HG03103 (cell line): ENCODE results near the gene ZBTB33.

Experiments
- ATAC-seq: cut with Tn5 transposase; IDR thresholded peaks from one replicate; pipeline ENCODE4 v1.9.1; 2021; ENCODE audit warnings: low read depth; ENCODE audit not compliant: unreplicated experiment

Gene ZBTB33, protein sequence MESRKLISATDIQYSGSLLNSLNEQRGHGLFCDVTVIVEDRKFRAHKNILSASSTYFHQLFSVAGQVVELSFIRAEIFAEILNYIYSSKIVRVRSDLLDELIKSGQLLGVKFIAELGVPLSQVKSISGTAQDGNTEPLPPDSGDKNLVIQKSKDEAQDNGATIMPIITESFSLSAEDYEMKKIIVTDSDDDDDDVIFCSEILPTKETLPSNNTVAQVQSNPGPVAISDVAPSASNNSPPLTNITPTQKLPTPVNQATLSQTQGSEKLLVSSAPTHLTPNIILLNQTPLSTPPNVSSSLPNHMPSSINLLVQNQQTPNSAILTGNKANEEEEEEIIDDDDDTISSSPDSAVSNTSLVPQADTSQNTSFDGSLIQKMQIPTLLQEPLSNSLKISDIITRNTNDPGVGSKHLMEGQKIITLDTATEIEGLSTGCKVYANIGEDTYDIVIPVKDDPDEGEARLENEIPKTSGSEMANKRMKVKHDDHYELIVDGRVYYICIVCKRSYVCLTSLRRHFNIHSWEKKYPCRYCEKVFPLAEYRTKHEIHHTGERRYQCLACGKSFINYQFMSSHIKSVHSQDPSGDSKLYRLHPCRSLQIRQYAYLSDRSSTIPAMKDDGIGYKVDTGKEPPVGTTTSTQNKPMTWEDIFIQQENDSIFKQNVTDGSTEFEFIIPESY

DNA sequence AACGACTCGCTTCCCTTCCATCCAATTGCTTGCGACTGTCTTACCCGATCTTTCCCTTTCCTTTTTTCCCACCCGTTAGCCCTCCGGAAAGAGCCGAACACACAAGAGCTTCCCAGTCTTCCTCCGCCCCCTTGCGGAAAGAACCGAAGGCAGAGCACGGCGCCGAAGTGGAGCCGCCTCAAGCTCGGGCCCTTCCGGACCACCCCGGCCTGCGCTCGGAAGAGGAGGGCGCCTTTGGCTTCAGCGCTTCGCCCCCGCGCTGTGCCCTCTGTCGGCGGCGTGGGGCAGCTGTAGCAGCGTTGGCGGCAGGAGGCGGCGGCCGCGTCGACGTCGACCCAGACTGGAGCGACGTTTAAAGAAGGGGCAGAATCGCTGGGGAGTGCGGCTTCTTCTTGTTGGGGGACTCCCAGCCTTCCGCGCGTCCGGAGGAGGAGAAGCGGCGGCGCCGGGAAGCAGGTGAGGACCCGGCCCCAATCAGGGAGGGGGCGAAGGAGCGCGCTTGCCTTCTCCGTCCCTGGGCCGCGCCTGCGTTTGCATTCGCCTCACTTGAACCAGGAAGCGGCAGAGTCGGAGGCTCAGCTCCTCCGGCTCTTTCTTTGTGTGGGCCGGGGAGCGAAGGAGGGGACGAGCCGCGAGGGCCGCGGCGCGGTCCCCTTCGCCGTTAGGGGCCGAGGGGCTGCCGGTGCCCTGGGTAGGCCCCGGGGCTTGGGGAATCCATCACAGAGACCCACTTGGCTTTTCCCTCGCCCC, at the start of gene ZBTB33:
ZBTB33 (plus strand) TSS at position 291 of the 750 bp plus-strand sequence. CDS start 2,604 bp downstream, outside the sequence.
- ATAC-seq, result peak; percentile 97

DNA sequence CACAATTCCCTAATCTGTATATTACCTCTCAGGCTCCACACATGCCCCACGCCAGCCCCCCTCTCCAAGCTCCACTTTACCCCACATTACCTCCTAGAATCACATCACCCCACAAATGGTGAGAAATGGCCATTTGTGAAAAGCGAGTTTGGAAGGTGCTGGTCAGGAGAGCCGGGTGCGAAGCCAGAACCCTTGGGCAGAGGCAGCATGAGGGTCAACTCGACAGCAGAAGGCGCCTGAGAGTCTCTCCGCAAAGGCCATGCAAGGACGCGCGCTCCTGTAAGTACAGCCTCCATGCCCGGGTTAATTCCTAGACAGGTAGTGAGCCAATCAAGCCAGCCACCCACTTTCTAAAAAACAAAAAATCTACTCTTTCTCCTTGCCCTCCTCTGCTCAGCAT, 49.8 kb upstream of the ZBTB33 start:
- ATAC-seq, result no peak

DNA sequence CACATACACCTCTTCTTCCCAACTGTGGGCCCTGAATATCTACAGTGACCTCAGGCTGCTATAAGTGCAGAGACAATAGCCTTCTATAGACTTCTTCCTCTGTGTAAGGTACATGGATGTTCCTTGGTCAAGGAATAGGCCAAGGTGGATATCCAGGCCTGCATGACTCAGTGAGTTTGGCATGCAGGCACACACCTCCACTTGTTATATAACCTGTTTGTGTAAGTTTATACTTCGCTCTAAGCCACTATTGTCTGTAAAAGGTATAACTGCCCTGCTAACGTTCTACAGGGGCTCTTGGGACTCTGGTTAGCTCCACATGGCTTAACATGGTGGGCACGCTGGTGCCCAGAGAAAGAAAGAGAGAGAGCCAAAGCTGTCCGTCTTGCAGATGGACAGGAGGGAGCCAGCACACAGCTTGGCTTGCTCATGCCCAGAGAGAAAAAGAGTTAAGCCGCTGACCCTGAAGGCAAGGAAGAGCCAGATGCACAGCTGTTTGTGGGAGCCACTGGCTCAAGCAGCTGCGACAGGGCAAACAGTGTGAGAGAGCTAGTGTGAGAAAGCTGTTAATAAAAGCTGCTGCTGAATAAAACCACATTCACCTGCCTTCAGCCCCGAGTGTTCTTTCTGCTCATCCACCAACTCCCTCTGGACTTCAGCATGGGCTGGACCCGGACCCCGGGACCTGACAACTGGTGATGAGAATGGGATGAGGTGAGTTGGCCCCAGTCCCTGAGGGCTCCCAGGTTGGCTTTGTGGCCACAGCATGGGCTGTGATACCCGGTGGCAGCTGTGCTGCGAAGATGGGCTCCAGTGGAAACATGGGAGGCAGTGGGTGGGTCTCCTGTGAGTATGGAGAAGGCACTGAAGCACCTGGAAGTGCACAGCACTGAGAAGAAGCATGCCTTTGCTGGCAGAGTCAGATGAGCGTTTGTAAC, 44.5 kb upstream of the ZBTB33 start:
- no peak for ATAC-seq

DNA sequence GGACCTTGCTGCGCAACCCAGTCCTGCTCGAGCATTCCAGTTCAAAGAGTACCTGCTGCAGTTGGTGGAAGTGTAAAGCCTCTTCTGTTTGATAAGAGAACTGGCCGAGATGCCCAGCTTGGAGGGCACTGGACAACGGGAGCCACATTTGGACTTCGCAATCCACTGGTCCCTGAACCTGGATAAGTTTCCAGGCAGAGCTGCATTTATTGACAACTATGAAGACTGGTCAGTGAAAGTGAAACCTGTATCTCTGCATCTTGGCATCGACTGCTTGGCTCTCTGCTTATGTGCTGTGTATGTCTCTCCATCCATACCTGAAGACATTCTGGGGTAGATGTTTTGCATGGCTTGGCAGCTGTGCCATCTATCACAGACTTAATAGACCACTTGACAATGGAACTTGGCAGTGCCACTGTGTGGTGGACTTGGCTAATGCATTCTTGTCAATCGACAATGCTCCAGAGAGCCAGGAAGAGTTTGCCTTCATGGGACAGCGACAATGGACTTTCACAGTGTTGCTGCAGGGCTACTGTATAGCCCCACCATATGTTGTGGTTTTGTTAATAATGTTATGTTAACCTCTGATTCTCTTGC, 43.5 kb upstream of the ZBTB33 start:
- ATAC-seq, result no peak

DNA sequence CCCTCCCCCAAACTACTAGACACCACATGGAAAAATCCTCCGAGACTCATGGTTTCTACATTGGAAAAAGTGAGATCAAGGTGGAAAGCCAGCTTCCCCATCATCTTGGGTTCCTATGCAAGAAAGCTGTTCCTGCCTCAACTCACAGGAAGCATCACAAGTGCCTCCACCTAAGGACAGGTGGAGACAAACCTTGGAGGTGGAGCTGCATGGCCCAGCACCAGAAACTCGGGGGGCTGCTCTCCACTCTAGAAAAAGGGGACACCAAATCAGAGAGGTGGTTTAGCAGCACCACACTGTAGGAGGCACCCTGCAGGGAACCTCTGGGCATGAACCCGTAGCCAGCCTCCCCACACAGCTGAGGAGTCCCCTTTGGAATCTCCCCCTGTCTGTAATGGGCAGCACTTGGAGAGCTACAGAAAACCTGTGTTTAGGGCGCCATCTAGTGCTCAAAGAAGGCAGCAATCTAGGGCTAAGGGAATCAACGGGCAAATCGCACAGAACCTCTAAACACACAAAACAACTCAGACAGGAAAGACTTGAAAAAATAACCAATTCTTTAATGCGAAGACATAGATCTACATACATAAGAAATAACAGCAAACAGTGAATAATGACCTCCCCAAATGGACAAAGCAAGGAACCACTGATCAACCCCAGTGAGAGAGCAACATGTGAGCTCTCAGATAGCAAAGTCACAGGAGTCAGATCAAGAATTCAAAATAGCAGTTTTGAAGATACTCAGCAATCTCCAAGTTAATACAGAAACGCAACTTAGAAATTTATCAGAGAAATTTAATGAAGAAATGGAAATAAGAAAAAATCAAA, 37.0 kb upstream of the ZBTB33 start:
- ATAC-seq, result no peak

DNA sequence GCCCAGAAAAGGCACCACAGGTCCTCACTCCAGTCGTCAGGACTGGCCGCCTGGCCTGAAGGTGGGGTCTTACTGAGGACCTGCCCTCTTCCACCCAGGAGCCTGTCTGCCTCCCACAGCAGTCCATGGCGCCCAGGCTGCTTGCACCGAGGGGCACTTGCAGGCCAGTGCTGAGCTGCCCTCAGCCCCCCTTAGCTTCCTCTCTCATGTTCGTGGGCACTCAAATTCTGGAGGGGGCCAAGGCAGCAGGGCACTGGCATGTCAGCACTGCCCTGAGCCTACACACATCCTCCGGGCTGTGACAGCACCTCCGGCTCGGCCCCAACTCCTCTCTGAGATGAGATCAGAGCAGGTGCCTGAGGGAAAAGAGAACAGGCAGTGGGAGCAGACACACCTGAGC, 27.2 kb upstream of the ZBTB33 start:
- no peak for ATAC-seq

DNA sequence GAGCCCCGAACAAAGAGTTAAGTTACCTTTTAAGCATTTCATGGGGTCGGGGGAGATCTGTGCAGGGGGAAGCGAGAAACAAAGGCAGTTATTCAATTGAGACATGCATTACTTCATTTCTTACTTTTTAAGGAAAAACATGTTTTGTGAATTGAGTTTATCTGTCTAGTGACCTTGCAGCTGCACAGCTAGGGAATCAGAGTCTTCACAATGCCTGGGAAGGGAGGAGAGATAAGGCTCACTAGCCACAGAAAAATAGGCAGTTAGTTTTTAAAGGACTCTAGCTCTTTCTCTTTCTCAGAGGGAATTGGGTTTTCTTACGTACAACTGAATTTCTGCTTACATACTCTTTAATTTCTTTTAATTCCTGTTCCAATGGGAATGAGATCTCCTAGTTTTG, 26.2 kb upstream of the ZBTB33 start:
- no peak for ATAC-seq

DNA sequence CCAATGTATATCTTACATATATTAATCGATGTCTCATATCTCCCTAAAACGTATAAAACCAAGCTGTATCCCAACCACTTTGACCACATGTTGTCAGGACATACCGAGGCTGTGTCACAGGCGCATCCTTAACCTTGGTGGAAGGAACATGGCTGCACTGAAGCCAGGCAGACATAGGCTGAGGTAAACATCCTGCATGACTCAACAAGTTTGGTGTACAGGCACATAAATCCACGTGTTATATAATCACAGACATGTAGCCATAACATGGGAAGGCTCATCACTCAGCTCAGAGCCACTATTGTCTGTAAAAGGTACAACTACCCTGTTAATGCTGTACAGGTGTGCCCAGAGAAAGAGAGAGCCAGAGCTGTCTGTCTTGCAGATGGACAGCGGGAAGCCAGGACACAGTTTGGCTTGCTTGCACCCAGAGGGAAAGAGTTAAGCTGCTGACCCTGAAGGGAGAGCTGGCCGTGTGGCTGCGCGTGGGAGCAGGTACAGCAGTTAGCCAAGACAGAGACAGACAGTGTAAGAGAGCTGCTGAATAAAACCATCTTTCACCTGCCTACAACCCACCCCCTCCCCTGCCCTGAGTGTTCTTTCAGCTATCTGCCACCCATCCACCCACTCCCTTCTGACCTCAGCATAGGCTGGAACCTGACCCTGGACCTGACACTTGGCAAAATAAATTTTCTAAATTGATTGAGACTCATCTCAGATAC, 22.3 kb upstream of the ZBTB33 start:
- no peak for ATAC-seq

DNA sequence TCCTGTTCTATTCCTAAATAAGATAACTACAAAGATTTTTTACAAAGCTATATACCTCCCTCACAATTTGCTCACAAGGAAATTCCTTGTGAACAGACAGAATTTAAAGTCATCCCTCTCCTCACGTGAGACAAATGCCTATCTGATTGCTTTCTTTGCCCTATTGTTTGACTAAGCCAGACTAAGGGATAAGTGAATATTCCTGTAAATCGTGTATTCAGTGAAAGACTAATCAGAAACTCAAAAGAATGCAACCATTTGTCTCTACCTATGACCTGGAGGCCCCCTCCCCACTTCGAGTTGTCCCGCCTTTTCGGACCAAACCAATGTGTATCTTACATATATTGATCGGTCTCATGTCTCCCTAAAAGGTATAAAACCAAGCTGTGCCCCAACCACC, 15.3 kb upstream of the ZBTB33 start:
- ATAC-seq, result no peak

DNA sequence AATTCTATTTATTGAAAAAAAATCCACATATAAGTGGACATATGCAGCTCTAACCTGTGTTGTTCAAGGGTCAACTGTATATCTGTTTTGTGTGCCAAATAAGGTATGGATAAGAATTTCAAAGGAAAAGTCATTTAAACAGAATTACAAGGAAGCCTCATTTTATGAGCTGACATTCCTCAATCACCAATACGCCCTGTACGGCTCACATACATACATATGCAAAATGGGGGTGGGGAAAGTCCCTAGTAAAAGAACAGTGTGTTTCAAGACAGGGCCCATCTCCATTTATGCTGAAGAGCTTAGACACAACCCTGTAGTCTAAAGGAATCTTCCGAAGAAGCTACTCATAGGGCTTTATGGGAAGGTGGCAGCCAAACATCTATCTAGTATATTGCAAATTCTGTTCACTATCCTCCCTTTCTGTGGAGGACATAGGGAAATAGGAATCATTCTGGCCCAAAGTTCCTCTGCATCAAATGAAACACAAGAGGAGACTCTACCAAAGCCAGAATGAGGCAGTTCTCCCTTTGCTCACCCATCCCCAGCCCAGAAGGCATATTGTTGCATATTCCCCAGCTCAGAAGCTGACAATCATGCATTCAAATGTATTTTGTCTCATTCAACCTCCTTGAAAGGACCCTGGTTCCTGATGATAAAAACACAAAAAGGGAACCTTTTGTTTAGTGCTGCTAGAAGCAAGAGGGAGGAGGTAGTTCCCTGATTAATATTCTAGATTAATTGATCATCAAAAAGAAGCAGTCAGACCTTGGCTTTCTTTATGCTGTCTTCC, 13.7 kb upstream of the ZBTB33 start:
- ATAC-seq, result no peak

DNA sequence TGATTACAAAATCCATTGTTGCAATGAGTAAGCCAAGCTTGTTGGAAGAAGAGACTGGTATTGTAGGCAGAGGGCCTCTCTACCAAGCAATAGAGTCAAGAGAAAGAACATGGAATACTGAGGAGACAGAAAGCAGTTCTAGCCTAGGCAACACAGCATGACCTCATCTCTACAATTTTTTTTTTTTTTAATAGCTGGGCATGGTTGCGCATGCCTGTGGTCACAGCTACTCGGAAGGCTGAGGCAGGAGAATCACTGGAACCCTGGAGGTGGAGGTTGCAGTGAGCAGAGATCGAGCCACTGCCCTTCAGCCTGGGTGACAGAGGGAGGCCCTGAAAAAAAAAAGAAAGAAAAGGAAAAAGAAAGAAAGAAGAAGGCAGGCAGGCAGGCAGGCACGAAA, 11.7 kb upstream of the ZBTB33 start:
- ATAC-seq, result no peak

DNA sequence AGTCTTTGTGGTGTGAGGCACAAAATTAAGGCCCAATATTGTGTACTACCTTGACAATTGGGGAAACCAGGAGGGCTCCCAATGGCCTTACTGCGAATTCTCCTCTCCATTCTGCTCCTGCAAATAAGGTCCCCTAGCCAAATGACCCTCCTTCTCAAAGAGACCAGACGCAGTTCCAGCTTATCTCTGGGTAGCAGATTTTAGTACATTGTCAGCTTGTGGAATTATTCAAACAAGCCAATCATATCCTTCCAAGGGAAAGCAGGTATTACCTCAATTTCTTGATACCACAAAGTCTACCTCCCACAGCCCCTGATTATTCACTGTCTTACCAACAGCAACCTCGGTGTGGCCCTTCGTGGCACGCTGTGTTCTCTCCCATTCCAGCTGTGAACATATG, 7.8 kb upstream of the ZBTB33 start:
- ATAC-seq, result no peak

DNA sequence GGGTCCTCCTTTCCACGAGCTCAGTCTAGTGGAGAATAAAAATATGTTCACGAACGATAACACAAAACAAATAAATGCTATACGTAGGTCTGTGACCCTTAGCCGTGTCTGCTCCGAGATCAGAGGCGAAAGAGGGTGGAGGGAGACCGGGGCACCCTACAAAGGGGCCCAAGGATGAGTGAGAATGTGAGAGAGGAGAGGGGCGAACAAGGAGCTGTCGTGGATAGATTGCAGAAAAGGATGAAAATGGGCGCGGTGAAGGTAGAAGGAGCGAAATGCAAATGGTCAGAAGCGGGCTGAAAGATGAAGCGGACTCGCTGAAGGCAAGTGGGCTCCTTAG, 6.2 kb upstream of the ZBTB33 start:
- peak; percentile 17 for ATAC-seq

DNA sequence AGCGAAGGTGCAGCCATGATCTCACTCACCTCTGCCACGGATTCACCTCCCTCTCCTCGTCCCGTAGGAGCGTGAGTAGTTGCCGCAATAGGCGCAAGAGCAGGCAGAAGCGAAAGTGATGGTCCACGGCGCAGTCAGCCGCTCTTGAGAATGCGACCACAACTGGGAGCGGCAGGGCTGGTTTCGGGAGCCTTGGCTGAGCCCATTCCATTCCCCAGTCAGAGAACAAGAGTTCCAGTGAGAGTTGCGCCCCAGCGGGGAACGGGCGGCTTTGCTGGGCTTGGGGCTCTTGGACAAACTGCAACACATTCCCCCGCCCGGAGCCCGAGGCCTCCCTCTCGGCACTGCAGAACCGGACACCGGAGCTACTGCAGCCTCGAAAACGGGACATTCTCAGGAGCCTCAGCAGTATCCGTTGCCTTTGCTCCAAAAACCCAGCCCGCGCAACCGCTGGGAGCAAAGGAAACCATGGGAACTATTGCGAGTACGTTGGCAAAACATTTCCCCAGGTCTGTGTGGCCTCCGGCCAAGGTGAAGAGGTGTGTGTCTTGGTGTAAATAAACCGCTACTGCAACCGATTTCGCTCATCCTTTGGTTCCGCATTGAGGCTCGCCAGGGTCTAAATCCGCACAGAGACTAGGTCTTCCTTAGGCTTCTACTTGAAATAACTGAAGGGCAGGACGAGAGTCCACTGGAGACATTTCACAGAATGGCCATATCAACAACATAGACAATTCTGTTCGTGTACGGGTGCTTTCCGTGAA, 5.7 kb upstream of the ZBTB33 start:
- ATAC-seq, result peak; percentile 67

DNA sequence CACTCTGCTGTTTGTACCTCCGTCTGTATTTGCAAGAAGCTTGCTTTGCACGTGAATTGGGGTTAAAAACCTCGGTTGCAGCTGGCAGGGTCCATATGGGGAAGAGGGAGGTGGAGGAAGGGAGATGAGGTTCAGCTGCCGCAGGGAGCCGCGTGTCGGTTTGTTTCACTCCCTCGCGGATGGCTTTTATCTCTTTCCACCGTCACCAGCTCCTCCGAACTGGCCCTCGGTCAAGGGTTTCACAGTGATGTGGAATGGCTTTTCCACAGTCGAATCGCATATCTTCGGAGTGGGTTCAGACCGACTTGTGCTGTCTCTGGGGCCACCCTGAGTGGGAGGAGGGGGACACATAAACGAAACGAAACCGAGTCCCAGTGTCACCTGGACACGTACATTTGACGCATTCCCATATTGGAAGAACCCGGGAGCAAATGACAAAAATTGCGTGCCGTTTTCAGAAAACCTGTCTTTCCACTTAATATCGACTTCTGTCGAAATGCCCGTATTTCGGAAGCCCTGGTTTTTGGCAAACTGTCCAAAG, 929 bp downstream of the ZBTB33 start:
- no peak for ATAC-seq

DNA sequence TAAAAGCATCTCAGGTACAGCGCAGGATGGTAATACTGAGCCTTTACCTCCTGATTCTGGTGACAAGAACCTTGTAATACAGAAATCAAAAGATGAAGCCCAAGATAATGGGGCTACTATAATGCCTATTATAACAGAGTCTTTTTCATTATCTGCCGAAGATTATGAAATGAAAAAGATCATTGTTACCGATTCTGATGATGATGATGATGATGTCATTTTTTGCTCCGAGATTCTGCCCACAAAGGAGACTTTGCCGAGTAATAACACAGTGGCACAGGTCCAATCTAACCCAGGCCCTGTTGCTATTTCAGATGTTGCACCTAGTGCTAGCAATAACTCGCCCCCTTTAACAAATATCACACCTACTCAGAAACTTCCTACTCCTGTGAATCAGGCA, 3.2 kb downstream of the ZBTB33 start:
- no peak for ATAC-seq

DNA sequence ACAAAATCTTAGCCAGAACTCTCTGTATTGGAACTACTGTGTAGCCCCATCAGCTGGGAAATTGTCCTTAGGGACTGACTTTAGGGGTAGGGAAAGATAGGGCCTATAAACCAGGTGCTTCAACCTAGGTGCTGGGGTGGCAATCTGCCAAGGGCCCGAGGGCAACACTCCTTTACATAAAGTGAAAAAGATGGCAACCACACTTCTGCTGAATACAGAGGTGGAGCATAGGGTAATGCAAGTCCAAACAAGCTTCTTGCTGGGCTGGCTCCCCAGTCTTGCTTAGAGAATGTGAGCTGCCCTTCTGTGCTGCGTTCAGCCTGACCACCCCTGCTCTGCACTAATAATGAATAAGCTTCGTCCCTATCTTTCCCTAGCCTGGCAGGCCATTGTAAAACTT, 9.8 kb downstream of the ZBTB33 start:
- ATAC-seq, result no peak
